ENCODE measurements around the gene OGFR.

- no peak for TF ChIP-seq TCF7L2 (IDR thresholded peaks at IDR 0.05; ENCODE audit: borderline replicate concordance, low read depth, low read length)
- no peak for TF ChIP-seq ZNF292 (tag by site-specific recombination; IDR thresholded peaks at IDR 0.05; ENCODE audit: borderline replicate concordance, low read depth)
- no peak for TF ChIP-seq ZNF157 (tag by site-specific recombination; IDR thresholded peaks at IDR 0.05)
- TF ChIP-seq SP2 (tag by site-specific recombination; IDR thresholded peaks at IDR 0.05): no peak
- TF ChIP-seq ZNF707 (tag by site-specific recombination; IDR thresholded peaks at IDR 0.05): no peak
- no peak for TF ChIP-seq CTCF (tag by site-specific recombination; IDR thresholded peaks at IDR 0.05)
Measured at GRCh38 chr20:62830821-62831220, 26.2 kb downstream of the OGFR start.
